Measurements from ENCODE around the gene DUXA.
"Not testable (repeated sequence)": the region's sequence is repeated elsewhere in the genome, so short reads cannot be mapped to it uniquely, and the experiment has no call there.

Gene DUXA

GRCh38 chr19:57167385-57167784 lies at the start of gene DUXA:
Gene DUXA (minus strand): TSS chr19:57167485. CDS start chr19:57167443, 42 bp downstream.
- no peak for FAIRE-seq

GRCh38 chr19:57212109-57212508 lies 44.8 kb upstream of the DUXA start:
- FAIRE-seq: no peak

GRCh38 chr19:57210381-57210780 lies 43.1 kb upstream of the DUXA start:
- FAIRE-seq: no peak

- no peak for FAIRE-seq
Measured at GRCh38 chr19:57202160-57202559, 34.9 kb upstream of the DUXA start.

GRCh38 chr19:57197874-57198273 lies 30.6 kb upstream of the DUXA start:
- FAIRE-seq: not testable (repeated sequence)

GRCh38 chr19:57192993-57193392 lies 25.7 kb upstream of the DUXA start:
- no peak for FAIRE-seq

GRCh38 chr19:57192077-57192420 lies 24.8 kb upstream of the DUXA start:
- no peak for FAIRE-seq

GRCh38 chr19:57191141-57192076 lies 24.1 kb upstream of the DUXA start, which contains the start of gene ZNF264:
Gene ZNF264 (plus strand): TSS chr19:57191500. CDS start chr19:57191914, 414 bp downstream.
- no peak for FAIRE-seq

- FAIRE-seq: no peak
Measured at GRCh38 chr19:57190301-57190700, 23.0 kb upstream of the DUXA start.

GRCh38 chr19:57171551-57172081 lies 4.3 kb upstream of the DUXA start:
- FAIRE-seq: no peak

GRCh38 chr19:57165846-57166245 lies 1.4 kb downstream of the DUXA start:
- FAIRE-seq: no peak

GRCh38 chr19:57161985-57162539 lies 5.2 kb downstream of the DUXA start:
- no peak for FAIRE-seq

GRCh38 chr19:57152921-57153320 lies 14.4 kb downstream of the DUXA start:
- FAIRE-seq: no peak

- FAIRE-seq: no peak
Measured at GRCh38 chr19:57141699-57142098, 25.6 kb downstream of the DUXA start.

- FAIRE-seq: no peak
Measured at GRCh38 chr19:57135797-57136196, 31.5 kb downstream of the DUXA start.

- FAIRE-seq: not testable (repeated sequence)
Measured at GRCh38 chr19:57127403-57127802, 39.9 kb downstream of the DUXA start.

- FAIRE-seq: no peak
Measured at GRCh38 chr19:57123882-57124281, 43.4 kb downstream of the DUXA start.

- no peak for FAIRE-seq
Measured at GRCh38 chr19:57118848-57119247, 48.4 kb downstream of the DUXA start.

- not testable (repeated sequence) for FAIRE-seq
Measured at GRCh38 chr19:57113501-57113900, 53.8 kb downstream of the DUXA start.

GRCh38 chr19:57111329-57111644 lies 56.0 kb downstream of the DUXA start:
- no peak for FAIRE-seq

GRCh38 chr19:57110592-57111328 lies 56.5 kb downstream of the DUXA start:
- no peak for FAIRE-seq

- FAIRE-seq: no peak
Measured at GRCh38 chr19:57106722-57107235, 60.5 kb downstream of the DUXA start.

Measured in colon (tissue), 2 donors.